ENCODE measurements around the gene WBP2. TPM values are rescaled to one million over a fixed set of nuclear protein-coding genes. Genes with fewer than 3 reads are reported as not detected.

WBP2 gene
- total and polyA plus RNA-seq, 8 donors = 56.0 to 106 (median 67.9) TPM

- peaks cover 0 to 19% (median 2%) of the 10 kb centered on the region in 3 donors for H3K36me3 ChIP-seq
- intact Hi-C loops (cut with DNase I) = no loop called here
- TF ChIP-seq CTCF (IDR thresholded peaks at IDR 0.05) = no peak
- H3K9me3 ChIP-seq = no peaks in the 10 kb centered on the region
- WGBS, 2 donors = 81 to 86% methylated on average over 22 of the region's 22 CpGs
- peak overlapping the region in 1 of 4 donors; percentile 33 for H3K4me3 ChIP-seq
- no peak for FAIRE-seq
- DNase-seq = peak in 1 of 6 donors; percentile 73
- H3K27ac ChIP-seq = peak overlapping the region; percentile 89 to 95 (median 92)
- H3K4me1 ChIP-seq = peaks cover 32 to 39% (median 34%) of the 10 kb centered on the region in 3 donors
- no peak for ATAC-seq
- H3K27me3 ChIP-seq = no peaks in the 10 kb centered on the region
These were observed 12.1 kb downstream of the WBP2 start for GRCh38 chr17:75842963-75843576.

GRCh38 chr17:75842411-75842810 is 12.7 kb downstream of the WBP2 start:
- Histone ChIP-seq H3K27ac (no peak overlapping the region), H3K4me1 (peaks cover 26 to 33% (median 28%) of the 10 kb centered on the region in 3 donors), H3K27me3 (no peaks in the 10 kb centered on the region), H3K36me3 (peaks cover 0 to 13% (median 0%) of the 10 kb centered on the region in 3 donors), H3K4me3 (no peak overlapping the region), H3K9me3 (no peaks in the 10 kb centered on the region)
- no peak for FAIRE-seq
- no peak for ATAC-seq
- peak in 1 of 6 donors; percentile 81 for DNase-seq
- 89 to 92% methylated on average over 18 of the region's 18 CpGs for WGBS, 2 donors
- intact Hi-C loops (cut with DNase I) = no loop called here
- no peak for TF ChIP-seq CTCF (IDR thresholded peaks at IDR 0.05)

- no peak overlapping the region for H3K27ac ChIP-seq
- H3K4me1 ChIP-seq = peaks cover 10 to 16% (median 12%) of the 10 kb centered on the region in 3 donors
- DNase-seq (no peak), ATAC-seq (no peak), FAIRE-seq (no peak)
- no peak overlapping the region for H3K4me3 ChIP-seq
- intact Hi-C loops (cut with DNase I) = no loop called here
- WGBS, 2 donors = 74 to 75% methylated on average over 7 of the region's 7 CpGs
- H3K36me3 ChIP-seq = no peaks in the 10 kb centered on the region
- H3K9me3 ChIP-seq = no peaks in the 10 kb centered on the region
- no peak for TF ChIP-seq CTCF (IDR thresholded peaks at IDR 0.05)
- no peaks in the 10 kb centered on the region for H3K27me3 ChIP-seq
These were observed 14.4 kb downstream of the WBP2 start for GRCh38 chr17:75840799-75841164.

GRCh38 chr17:75839942-75840798 is 15.0 kb downstream of the WBP2 start:
- no peak for ATAC-seq
- H3K27ac ChIP-seq = no peak overlapping the region

More at GRCh38 chr17:75839942-75840798, 15.0 kb downstream of the WBP2 start:
- FAIRE-seq = no peak
- Histone ChIP-seq H3K4me1 (peaks cover 4 to 10% (median 6%) of the 10 kb centered on the region in 3 donors), H3K4me3 (no peak overlapping the region), H3K36me3 (no peaks in the 10 kb centered on the region), H3K9me3 (no peaks in the 10 kb centered on the region), H3K27me3 (no peaks in the 10 kb centered on the region)
- intact Hi-C loops (cut with DNase I) = no loop called here
- DNase-seq = peak in 1 of 6 donors; percentile 72
- 91 to 94% methylated on average over 34 to 36 of the region's 36 CpGs for WGBS, 2 donors
- TF ChIP-seq CTCF (IDR thresholded peaks at IDR 0.05) = no peak

Data from pancreas (tissue), 10 donors.